GM19468 (cell line): ENCODE data around the gene TLE1.
"Not testable (repeated sequence)": the region's sequence is repeated elsewhere in the genome, so short reads cannot be mapped to it uniquely, and the experiment has no call there.

Experiments used
- ATAC-seq: cut with Tn5 transposase; IDR thresholded peaks from one replicate; pipeline ENCODE4 v1.9.1; 2021; ENCODE audit warnings: mild to moderate bottlenecking, moderate library complexity, moderate number of reproducible peaks; ENCODE audit not compliant: unreplicated experiment; ENCODE audit errors: extremely low read depth

The TLE1 gene

GRCh38 chr9:81627481-81627880, 61.9 kb downstream of the TLE1 start:
- ATAC-seq, result no peak

- ATAC-seq, result no peak
These were observed 62.8 kb downstream of the TLE1 start for GRCh38 chr9:81626511-81626910.

GRCh38 chr9:81625969-81626368, 63.4 kb downstream of the TLE1 start:
- ATAC-seq, result no peak

DNA sequence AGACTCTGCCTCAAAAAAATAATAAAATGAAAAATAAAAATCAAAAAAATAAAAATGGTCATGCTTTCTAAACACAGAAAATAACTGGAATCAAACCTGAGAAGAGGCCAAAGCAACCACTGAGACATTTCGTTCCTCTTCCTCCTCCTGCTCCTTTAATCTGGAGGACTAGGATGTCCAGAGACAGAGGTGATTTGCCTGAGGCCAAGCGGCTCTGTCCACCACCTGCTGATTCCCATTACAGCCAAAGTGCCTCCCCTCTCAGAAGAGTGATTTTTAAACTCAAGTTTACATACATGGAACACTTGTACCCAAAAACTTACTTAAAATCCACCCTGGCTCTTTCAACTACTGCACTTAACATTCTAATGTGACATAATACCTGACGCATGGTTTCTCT, 65.6 kb downstream of the TLE1 start:
- ATAC-seq, result no peak

GRCh38 chr9:81622471-81623255, 66.7 kb downstream of the TLE1 start:
- ATAC-seq, result no peak

DNA sequence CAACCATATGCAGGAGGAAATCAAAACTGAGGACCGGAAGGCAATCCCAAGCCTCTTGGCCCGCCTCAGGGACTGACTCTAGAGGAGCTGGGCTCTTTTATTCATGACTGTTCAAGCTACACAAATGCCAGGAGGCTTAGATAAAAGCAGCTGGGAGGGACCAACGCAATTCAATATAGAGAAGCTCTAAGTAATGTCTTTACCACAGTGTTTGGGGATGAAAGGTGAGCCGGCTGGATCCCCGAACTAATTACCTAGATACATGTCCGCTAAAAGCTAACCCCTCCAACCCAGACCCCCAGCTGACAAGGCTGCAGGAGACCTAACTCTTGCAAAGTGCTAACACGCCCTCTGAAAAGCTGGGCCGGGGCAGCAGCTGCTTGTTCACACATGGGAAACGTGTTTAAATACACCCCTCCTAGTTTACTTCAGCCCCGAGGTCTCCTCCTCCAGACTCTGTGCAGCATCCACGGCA, 67.5 kb downstream of the TLE1 start:
- no peak for ATAC-seq

DNA sequence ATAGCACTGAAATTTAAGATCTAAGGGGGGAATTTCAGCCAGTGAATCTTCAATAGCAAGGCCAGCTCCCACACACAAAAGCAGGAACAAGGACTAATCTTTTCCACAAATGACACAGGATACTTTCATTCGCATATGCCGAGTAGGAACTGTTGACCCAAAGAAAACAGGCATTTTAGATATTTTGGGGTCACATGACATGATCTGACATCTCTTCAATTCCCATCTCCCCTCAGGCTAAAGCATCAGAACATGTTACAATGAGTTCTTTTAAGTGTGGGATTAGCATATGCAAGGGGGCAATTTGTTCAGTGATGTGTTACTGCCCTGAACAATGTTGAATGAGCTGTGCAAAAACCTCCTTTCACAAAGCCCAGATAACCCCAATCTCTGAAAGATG, 68.2 kb downstream of the TLE1 start:
- no peak for ATAC-seq

- no peak for ATAC-seq
These were observed 69.4 kb downstream of the TLE1 start for GRCh38 chr9:81620002-81620390.

DNA sequence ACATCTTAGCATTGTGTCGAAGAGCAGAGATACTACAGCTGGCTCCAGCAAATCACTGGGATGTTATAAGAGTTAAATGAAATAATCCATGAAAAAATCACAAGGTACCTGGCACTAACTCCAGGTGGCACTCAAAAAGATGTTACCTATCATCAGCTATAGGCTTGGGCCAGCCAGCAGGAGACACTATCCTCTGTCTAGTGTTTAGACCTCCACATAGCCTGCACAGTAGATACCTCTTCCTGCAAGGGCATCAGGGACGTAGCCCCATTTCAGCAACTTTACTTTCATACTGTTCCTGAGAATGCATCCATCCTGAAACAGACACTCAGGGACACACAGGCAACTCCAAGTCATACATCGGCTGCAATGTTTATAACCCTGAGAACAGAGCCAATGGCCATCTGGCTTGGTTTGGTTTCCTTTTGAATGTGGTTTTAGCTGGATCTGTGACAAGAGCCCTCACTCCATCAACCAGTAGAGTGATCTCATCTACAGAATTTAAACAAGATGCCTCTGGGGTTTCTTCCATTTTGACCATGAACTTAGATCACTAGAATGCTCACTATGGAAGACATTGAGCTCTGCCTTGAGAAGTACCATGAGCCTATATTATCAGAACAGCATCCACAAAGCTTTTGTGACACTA, 69.9 kb downstream of the TLE1 start:
- ATAC-seq, result no peak

DNA sequence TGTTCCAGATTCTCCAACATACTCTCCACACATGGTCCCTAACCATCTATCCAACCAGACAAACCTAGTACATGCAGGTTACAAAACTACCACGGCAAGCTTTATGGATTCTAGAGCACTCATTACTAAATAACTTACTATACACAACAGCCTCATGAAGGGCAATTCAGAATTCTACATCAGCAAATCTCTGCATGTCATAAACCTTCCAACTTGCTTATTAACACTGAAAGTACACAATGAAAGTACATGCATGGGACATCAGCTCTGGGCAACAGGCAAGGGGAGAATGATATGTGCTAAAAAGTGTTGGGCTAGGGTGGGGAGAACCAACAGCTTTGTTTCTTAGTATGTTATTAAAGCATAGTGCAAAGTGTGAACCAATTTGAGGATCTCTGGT, 70.4 kb downstream of the TLE1 start:
- ATAC-seq, result no peak

- ATAC-seq, result no peak
These were observed 73.2 kb downstream of the TLE1 start for GRCh38 chr9:81616141-81616540.

DNA sequence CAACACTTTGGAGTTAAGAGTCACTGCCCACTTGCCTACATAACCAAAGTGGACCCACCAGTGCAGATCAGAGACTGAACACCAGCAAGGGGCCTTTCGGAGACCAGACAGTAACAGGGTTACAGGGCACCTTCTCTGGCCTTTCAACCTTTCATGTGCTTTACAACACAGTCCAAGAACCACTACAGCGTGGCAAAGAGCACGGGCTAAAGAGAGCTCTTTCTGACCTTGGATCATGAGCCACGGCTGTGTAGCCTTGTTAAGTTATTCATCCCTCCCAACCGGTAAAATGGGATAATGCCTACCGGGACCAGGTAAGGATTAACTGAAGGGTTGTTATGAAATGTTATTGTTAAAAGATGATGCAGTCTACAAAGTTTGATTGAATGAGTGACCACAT, 75.0 kb downstream of the TLE1 start:
- no peak for ATAC-seq

GRCh38 chr9:81613002-81613812, 76.1 kb downstream of the TLE1 start:
- no peak for ATAC-seq

DNA sequence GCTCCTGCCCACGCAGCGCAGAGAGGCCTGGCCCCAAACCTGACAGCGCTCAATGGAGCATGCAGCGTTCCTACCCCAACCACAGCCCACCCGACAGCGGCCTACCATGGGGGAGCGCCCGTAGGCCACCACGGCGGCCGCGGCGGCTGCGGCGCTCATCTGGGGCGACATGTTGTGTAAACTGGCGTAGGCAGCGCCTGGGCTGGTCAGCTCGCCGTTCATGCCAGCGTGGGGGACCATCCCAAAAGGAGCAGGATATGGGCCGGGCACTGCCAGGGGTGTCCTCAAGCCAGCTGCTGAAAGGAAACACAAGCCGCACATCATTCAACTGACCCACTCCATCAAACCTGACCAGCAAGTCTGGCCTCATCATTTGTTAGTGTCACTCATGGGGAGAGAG, 77.7 kb downstream of the TLE1 start:
- ATAC-seq, result no peak

DNA sequence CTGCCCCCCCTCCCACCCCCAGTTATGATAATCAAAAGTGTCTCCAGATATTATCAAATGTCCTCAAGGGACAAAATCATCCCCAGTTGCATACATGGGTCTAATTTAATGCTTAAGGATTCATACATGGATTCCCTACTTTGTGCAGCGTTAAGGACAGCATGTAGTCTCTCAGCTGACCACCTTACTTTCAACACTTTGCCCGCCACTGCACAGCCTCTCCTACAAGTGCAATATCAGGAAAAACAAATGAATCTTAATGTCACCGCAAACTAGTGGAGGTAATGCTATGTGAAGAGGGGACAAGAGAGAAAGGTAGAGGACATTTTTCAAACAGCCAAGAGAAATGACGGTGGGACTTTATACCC, 78.6 kb downstream of the TLE1 start:
- ATAC-seq, result no peak

DNA sequence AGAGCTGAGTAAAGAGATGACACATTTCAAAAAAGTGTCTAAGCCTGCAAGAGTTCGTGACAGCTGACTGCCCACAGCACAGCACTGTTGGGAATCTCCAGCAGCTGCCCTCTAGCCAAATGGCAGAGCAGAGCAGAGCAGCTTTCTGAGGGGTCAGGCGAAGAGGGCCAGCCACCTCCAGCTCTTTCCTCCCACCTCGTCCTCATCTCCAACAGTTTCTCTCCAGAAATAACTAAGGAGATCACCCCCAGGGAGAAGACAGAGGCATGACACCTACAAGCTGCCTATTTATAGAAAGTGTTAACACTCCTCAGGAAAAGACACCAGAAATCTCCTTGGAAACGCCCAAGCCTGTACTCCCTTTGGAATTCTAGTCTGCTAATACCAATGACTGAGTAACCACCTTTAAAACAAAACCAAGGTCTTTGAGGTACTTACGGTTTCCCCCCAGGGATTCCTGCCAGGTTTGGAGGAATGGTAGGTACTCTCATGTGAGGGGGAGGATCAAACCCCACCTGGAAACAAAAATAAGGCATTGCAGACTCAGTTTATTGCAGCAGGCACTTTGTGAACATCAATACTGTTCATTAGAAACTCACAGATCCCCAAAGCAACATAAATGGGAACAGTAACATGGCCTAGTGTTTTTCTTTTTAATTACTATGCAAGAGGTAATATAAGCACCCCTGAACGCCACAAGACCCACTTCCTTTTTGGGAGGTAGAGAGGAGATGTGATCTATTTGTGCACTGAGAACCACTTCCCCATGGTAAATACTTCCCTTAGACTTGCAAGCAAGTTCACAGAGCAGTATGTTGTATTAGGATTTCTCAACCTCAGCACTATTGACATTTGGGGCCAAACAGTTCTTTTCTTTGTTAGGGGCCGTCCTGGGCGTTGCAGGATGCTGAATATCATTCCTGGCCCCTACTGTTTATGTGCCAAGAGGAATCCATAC, 79.3 kb downstream of the TLE1 start:
- no peak for ATAC-seq

DNA sequence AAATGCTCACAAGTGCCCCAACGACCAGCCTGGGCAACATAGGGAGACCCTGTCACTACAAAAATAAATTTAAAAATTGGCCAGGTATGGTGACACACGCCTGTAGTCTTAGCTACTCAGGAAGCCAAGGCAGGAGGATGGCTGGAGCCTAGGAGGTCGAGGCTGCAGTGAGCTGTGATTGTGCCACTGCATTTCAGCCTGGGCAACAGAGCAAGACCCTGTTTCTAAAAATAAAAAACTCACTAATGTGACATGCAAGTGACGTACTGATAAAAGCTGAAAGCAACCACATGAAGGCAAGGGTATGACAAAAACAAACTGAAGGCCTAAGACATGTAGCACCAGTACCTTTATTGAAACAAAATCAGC, 81.1 kb downstream of the TLE1 start:
- ATAC-seq, result no peak

- no peak for ATAC-seq
These were observed 81.6 kb downstream of the TLE1 start for GRCh38 chr9:81607593-81608288.

DNA sequence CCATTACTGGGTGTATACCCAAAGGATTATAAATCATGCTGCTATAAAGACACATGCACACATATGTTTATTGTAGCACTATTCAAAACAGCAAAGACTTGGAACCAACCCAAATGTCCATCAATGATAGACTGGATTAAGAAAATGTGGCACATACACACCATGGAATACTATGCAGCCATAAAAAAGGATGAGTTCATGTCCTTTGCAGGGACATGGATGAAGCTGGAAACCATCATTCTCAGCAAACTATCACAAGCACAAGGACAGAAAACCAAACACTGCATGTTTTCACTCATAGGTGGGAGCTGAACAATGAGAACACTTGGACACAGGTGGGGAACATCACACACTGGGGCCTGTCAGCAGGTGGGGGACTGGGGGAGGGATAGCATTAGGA, 83.1 kb downstream of the TLE1 start:
- ATAC-seq, result not testable (repeated sequence)
